ENCODE results near the gene HOXD3.

HOXD3 gene

DNA sequence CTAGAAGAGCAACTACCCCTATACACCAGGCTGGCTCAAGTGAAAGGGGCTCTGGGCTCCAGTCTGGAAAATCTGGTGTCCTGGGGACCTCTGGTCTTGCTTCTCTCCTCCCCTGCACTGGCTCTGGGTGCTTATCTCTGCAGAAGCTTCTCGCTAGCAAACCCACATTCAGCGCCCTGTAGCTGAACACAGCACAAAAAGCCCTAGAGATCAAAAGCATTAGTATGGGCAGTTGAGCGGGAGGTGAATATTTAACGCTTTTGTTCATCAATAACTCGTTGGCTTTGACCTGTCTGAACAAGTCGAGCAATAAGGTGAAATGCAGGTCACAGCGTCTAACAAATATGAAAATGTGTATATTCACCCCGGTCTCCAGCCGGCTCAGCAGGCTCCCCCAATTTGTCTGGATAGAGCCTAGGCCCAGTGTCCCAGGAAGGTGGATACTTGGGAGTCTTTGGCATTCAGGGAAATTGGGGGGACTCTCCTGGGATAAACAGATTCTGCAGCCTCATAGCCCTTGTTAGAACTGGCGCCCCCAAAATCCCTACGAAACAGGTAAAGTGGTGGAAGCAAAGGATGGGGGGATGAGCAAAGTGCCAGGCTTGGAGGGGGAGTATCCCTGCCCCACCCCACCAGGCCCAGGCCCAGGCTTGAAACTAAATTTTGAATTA is 8.2 kb upstream of the HOXD3 start:
- TF ChIP-seq TAF1 (IDR thresholded peaks at IDR 0.05; ENCODE audit: borderline replicate concordance, insufficient read depth, low read length) = no peak
- TF ChIP-seq, protein P1, sequence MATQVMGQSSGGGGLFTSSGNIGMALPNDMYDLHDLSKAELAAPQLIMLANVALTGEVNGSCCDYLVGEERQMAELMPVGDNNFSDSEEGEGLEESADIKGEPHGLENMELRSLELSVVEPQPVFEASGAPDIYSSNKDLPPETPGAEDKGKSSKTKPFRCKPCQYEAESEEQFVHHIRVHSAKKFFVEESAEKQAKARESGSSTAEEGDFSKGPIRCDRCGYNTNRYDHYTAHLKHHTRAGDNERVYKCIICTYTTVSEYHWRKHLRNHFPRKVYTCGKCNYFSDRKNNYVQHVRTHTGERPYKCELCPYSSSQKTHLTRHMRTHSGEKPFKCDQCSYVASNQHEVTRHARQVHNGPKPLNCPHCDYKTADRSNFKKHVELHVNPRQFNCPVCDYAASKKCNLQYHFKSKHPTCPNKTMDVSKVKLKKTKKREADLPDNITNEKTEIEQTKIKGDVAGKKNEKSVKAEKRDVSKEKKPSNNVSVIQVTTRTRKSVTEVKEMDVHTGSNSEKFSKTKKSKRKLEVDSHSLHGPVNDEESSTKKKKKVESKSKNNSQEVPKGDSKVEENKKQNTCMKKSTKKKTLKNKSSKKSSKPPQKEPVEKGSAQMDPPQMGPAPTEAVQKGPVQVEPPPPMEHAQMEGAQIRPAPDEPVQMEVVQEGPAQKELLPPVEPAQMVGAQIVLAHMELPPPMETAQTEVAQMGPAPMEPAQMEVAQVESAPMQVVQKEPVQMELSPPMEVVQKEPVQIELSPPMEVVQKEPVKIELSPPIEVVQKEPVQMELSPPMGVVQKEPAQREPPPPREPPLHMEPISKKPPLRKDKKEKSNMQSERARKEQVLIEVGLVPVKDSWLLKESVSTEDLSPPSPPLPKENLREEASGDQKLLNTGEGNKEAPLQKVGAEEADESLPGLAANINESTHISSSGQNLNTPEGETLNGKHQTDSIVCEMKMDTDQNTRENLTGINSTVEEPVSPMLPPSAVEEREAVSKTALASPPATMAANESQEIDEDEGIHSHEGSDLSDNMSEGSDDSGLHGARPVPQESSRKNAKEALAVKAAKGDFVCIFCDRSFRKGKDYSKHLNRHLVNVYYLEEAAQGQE (IDR thresholded peaks at IDR 0.05; ENCODE audit: insufficient read depth in 1 of 2, low read depth in 2 of 2, low read length in 2 of 2) = no peak
- TF ChIP-seq POLR2AphosphoS5 (IDR thresholded peaks at IDR 0.05; ENCODE audit: low read depth, low read length) = no peak
- TF ChIP-seq FOXP2 (optimal IDR thresholded peaks at IDR 0.05; ENCODE audit: borderline replicate concordance, extremely low read depth, extremely low read length, insufficient read depth) = no peak
- no peak for TF ChIP-seq SIN3A (IDR thresholded peaks at IDR 0.05; ENCODE audit: borderline replicate concordance, insufficient read depth, low read length)

DNA sequence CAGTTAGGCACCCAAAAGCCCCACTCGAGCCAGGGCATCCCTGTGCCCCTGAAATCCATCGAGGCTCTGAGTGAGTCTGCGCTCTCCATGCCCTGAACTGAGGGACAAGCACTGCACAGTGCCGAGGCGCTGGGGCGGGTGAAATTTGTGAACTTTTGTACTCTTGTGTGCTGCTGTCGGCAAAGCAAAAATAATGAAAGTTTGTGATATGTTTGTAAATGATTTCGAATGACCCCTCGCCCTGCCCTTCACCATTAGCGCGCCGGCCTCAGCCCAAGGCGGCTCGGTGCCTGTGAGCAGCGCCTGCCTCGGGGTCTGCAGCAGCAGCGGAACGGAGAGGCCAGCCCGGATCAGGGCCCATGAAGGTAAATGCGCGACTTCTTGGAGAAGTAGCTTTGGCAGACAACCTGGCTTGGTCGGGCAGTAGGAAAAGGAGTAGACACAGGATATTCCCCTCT is 7.6 kb upstream of the HOXD3 start:
- TF ChIP-seq SIN3A (IDR thresholded peaks at IDR 0.05; ENCODE audit: borderline replicate concordance, insufficient read depth, low read length) (no peak), TAF1 (IDR thresholded peaks at IDR 0.05; ENCODE audit: borderline replicate concordance, insufficient read depth, low read length) (no peak), POLR2AphosphoS5 (IDR thresholded peaks at IDR 0.05; ENCODE audit: low read depth, low read length) (no peak)
- TF ChIP-seq, protein P1 (IDR thresholded peaks at IDR 0.05; ENCODE audit: insufficient read depth in 1 of 2, low read depth in 2 of 2, low read length in 2 of 2) = no peak

DNA sequence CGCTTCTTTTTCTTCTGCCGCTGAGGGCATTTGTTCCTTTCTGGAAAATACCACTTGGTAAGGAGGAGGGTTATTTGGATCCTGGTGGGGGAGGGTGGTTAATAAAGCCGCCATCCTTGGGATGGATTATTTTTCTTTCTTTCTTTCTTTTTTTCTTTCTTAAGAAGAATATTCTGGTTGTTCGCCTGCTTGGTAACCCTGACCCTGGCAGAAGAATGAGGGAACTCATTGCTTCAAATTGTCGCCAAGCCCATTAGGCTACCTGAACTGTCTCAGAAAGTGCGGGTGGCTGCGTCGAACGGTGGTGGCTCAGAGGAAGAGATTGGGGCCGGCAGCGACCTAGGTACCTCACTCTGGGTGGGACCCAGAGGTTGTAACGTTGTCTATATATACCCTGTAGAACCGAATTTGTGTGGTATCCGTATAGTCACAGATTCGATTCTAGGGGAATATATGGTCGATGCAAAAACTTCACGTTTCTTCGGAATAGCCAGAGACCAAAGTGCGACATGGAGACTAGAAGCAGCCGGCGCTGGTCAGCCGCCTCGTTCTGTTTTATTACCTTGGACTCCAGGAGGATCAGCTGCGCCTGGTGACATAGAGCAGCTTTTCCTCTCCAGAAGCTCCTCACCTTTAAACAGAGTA is 7.0 kb upstream of the HOXD3 start:
- TF ChIP-seq TAF1 (IDR thresholded peaks at IDR 0.05; ENCODE audit: borderline replicate concordance, insufficient read depth, low read length) (no peak), SIN3A (IDR thresholded peaks at IDR 0.05; ENCODE audit: borderline replicate concordance, insufficient read depth, low read length) (no peak), POLR2AphosphoS5 (IDR thresholded peaks at IDR 0.05; ENCODE audit: low read depth, low read length) (no peak), FOXP2 (optimal IDR thresholded peaks at IDR 0.05; ENCODE audit: borderline replicate concordance, extremely low read depth, extremely low read length, insufficient read depth) (no peak)
- TF ChIP-seq, protein P1 (IDR thresholded peaks at IDR 0.05; ENCODE audit: insufficient read depth in 1 of 2, low read depth in 2 of 2, low read length in 2 of 2) = no peak

DNA sequence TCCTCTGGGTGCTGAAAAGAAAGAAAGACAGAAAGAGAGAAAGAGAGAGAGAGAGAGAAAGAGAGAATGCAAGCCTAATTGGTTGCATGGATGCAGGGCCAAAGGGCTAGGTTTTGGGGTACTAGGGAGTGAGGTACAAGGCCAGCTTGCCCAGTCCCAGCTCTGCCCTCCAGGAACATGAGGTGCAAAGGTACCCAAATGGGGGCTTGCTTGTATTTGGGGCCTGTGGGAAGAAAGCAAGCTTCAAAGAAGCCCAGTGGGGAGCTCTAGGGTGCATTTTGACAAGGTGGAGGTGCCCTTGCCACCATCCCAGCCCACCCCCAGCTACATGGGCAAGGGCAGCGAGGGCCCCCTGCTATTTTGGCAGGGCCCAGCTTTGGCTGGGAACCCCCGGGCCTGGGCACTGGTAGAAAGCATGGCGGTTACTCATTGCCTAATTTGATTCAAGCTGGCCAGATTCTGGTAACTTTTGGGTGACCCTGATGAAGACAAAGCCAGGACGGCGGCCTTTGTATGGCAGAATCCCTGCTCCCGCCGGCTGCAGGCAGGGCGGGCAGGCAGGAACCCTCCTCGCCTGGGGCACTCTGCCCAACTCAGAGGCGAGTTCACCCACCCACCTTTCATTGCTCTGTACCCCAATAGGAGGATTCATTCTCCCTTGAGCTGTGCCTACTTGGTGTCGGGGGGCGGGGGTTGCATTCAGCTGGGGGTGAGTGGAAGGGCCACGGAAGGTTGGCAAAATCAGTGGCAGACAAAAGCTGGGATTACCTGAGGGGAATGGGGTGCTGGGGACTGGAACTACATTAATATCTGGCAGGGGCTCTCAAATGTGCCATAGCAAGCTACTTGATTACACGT is 6.3 kb upstream of the HOXD3 start:
- TF ChIP-seq, protein P1 (IDR thresholded peaks at IDR 0.05; ENCODE audit: insufficient read depth in 1 of 2, low read depth in 2 of 2, low read length in 2 of 2) = no peak
- TF ChIP-seq POLR2AphosphoS5 (IDR thresholded peaks at IDR 0.05; ENCODE audit: low read depth, low read length) (no peak), FOXP2 (optimal IDR thresholded peaks at IDR 0.05; ENCODE audit: borderline replicate concordance, extremely low read depth, extremely low read length, insufficient read depth) (no peak)

Data from PFSK-1 (cell line).